NCI-H1105 treated with DMSO at 0.1 percent for 48 hours (cell line): ENCODE measurements around the gene NUDCD3.
"Not testable (repeated sequence)": the region's sequence is repeated elsewhere in the genome, so short reads cannot be mapped to it uniquely, and the experiment has no call there.

Source experiments
- DNase-seq: peaks from one replicate; lab custom pipeline; 2025; lab: John Stamatoyannopoulos, UW

Gene NUDCD3

DNA sequence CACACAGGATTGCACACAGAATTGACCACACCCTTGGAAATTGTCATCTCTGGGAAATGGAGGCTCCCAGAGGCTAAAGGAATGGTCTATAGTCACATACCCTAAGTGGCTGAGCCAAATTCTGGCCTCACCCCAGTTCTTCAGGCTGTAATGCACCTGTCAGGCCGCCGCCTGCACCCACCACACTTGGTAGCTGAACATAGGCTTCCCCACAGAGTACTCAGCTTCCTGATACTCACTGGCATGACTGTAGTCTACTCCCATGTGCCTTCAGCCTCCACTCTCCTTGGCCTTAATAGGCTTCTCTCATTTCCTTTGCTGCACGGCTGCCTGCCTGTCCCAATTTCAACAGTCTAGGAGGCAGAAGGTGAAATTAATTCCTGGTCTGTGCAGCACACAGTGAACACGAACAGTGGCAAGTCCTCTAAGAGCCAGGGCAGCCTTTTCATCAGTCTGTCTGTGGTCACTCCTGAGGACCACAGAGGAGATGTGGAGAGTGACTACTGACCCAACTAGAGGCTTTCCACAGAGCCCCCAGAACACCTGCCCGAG is 42.5 kb downstream of the NUDCD3 start:
- DNase-seq: no peak

DNA sequence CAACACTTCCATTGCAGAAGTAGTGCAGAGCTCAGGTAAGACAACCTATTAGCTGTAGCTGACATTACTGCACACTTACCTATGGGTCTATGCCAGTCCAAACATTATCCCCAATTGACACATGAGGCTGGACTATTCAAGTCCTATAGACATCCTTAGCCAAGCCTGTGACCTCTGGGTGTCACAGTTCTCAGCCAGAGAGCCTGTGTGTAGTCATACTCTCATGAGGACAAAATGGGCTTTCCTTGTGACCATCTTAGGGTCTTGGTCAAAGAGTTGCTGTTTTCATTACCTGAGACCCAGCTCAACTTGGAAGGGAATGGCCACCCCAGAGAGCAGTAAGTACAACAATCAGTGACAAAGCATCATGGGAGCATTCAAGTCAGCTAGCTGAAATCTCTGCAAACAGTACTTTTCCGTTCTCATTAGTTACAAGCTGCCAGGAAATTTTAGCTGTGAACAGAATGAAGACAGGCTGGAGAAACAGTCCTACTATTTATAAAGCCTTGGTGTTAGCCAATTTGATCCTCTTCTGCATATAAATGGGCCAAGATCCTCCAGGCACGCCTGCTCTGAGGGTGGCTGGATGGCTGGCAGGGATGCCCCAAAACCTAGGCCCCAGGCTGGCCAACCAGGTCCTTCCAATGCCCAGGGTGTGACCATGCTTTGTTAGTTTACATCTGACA is 44.3 kb downstream of the NUDCD3 start:
- no peak for DNase-seq

DNA sequence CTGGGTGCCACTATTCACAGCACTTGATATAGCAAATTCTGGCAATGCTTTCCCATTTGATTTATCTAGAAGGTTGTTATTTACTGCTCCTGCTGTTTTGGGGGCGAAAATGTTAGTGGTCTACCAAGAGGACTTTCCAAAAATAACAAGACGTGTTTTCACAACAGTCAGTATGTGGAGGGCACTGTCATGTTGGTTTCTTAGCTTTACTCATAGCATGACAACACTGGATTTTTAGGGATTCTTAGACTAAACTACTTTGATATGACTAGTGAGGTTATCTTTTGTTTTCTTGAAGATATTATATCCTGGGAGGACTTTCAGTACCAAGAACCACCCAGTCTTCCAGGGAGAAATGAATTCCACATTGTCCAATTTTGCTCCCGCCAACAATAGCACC is 49.4 kb downstream of the NUDCD3 start:
- DNase-seq: no peak

DNA sequence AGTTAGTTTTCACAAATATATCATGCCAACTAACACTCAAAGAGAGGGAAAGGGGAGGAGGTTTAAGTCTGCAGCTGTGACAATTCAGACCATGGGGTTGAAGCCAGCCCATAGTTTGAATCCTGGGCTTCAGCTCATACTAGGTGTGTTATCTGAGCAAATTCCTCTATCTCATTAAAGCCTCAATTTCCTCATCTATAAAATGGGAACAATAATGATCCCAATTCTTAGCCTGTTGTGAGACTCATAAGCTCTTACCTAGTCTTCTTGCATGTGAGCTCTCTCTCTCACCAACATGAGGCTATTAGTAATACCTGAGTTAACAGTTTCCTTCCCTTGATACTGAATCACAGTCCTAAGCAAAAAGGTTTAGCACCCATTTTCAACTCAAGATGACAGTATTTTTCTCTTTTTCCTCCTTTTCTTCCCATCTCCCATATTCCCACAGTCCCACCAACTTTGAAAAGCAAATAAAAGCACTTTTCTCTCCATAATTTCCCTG is 49.8 kb downstream of the NUDCD3 start:
- DNase-seq: no peak

DNA sequence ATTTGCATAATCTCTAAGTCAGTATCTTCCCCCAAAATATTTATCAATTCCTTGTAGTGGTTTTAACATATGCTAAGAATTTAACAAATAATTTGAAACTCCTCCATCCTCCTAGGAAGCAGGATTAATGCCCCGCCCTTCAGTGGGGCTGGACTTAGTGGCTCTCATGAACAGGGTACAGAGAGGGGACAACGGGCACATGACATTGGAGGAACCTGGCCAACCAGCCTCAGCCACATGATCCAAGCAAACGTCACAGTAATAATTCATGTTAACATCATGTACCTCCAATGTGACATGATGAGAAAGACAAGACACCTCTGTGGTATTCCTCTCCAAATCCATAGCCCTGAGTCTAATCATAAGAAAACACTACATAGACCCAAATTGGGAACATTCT is 50.5 kb downstream of the NUDCD3 start:
- no peak for DNase-seq

DNA sequence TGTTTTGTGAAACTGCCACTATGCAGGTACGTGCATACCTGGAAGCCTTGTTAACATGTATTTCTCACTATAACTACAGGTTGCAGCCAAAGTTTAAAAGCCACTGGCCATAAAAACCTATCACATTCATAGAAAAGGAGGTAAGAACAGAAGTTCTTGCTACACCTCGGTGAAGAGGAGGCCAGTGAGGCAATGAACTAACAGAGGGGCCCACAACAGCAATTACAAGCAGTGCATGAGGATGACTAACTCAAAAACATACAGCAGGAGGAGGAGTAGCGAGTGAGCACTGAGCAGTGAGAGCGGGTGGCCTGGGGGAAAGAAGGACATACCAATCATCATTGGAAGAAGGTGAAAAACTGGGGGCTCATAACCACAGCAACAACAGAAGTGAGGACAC is 51.6 kb downstream of the NUDCD3 start:
- DNase-seq: no peak

DNA sequence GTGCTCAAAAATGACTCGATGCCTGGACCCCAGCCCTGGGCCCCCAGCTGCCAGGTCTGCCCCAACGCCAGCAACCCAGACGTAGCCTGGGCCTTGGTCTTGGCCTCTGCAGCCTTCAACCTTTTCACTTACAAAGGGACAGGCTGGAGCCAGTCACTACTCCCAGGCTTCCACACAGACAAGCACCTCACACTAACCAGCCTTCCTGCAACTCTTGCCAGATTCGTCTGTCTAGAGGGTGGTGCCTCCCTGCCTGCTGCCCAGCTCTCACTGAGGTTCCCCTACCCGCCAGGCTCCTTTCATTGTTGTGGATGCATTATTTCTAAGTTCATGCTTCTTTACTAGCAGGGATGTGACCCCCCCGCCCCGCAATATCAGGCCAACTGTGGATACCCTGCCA is 56.3 kb downstream of the NUDCD3 start:
- no peak for DNase-seq

DNA sequence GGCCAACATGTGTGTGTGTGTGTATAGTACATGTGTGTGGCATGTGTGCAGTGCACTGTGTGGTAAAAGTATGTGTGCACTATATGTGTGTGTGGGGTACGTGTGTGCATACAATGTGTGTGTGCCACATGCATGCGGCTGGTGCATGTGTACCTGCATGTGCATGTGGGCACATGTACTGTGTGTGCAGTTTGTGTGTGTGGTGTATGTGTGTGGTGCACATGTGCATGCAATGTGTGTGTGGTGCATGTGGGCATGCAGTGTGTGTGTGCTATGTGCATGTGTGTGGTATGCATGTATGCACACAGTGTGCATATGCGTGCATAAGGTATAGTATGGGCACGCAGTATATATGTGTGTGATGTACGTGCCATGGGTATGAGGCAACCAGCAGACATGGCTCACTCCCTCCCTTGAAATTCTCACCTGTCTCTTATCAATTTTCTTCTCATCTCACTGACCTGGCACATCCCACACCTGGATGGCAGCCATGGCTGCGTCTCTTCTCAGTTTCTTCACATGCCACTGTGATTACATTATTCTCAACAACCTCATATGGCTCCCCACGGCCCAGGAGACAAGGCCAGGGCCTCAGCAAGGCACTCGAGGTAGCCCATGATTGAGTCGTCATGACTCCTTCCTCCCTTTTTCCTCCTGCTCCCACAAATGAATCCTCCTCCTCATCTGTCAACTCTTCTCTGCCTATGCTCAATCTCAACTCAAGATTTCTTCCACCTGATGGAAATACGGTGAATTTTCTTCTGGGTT is 57.0 kb downstream of the NUDCD3 start:
- DNase-seq: no peak

DNA sequence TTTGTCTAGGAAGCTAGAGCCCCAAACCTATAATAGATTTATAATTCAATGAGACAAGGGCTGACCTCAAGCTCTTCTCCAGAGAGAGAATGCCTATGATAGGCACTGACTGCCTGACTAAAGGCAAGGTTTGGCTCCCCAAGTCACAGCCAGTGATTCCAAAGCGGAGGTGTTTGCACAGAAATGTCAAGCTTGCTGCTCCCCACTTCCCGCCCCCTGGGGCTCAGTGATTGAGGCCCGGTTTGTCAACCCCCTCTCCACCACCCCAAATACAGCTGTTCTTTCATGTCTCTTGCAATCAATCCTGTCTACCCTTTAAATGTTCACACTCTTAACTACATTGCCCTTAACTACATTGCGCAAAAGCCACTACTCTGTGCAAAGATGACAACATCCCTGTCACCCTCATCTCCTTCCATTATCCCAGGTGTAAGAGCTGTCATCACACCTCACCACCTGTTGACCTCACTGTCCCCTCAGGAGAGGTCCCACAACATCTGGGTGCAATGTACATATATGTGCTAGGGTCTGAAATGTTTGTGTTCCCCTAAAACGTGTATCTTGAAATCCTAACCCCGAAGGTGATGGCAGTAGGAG is 58.0 kb downstream of the NUDCD3 start:
- DNase-seq: no peak

DNA sequence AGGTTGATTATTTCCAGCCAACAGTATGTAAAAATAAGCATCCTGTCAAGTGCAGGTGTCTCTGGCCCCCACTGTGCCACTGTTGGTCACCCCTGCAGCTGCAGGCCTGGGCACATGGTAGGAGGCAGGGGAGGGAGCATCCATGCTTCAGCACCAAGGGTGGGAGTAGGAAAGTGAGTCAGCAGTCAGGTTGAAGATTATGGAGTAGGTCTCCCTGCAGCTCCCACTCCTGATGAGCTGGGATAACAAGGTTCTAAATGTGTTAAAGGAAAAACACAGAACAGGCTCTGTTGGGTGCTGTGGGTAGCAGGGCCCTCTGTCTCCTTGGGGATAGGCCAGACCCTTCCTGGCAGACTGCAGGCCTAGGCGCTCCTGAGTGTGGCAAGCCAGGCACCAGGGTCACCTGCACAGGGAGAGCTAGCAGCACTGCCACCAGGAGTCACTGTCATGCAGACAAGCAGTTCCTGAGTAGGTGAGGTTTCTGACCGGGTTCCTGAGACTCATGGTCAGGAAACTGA is 59.3 kb downstream of the NUDCD3 start:
- no peak for DNase-seq

DNA sequence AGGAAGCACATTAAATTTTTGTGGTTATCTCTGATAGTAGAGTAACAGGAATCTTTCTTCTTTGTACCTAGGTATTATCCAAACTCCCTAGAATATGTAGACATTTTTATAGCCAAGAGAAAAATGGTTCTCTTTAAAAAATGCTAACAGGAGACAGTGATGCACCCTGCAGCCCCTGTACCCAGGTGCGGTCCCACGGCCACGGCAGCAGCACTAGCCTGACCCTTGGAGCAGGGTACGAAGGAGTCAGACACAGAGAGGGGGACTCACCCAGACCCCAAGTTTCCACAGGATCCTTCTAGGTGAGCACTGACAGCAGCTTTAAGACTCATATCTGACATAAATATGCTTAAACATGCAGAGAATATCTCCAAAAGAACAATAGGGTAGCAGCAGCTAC is 60.4 kb downstream of the NUDCD3 start:
- DNase-seq: no peak

DNA sequence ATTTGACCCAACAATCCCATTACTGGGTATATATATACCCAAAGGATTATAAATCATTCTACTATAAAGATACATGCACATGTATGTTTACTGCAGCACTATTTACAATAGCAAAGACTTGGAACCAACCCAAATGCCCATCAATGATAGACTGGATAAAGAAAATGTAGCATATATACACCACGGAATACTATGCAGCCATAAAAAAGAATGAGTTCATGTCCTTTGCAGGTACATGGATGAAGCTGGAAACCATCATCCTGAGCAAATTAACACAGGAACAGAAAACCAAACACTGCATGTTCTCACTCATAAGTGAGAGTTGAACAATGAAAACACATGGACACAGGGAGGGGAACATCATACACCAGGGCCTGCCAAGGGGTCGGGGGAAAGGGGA is 65.7 kb downstream of the NUDCD3 start:
- not testable (repeated sequence) for DNase-seq

DNA sequence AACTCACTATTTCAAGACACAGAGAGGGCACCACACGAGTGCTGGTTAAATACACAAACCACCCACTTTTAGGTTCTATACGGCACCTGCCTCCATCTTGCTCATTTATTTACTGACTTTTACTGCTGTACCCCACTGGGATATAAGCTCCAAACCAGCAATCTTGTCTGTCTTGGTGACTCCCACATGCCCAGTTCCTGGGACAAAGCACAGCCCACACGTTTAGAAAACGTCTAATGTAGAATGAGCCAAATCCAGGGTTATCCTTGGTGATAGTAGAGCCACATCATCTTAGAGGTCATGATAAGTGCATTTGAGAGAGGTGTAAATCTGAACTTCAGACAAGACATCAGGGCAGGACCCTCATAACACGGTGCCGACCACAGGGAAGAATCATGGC is 73.5 kb downstream of the NUDCD3 start:
- DNase-seq: no peak

DNA sequence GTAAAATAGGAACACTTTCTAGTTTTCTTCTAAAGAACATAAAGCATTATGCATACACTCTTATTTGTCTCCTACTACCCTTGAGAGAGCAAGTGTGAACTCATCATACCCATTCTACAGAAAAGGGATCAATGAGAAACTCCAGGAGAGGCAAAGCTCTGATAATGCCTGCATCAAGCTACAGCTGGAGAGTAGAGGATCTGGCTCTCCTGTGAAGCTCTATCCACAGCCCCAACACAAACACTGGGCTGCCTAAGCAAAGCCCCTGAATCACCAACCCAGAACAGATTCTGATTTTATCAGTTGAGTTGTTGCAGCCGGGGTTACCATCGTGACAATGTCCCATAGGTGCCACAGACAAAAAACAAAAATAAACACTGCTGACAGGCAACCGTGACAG is 74.9 kb downstream of the NUDCD3 start:
- no peak for DNase-seq

DNA sequence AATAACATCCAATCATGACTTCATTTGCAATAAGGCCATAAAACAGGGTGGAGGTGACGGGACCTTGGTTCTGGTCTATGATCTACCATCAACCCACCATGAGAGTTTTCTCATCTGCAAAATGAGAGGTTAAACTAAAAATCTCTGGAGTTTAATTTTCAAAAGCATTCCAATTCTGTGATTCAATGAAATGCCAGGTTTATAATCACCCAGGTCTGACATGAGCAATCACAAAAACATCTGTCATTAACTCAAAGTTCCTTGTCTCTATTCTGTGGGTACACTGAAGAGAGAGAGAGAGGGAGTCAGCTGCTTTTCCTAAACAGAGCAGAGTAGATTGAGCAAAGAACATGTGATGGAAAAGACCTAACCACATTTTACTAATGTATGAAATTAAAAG is 75.4 kb downstream of the NUDCD3 start:
- no peak for DNase-seq

DNA sequence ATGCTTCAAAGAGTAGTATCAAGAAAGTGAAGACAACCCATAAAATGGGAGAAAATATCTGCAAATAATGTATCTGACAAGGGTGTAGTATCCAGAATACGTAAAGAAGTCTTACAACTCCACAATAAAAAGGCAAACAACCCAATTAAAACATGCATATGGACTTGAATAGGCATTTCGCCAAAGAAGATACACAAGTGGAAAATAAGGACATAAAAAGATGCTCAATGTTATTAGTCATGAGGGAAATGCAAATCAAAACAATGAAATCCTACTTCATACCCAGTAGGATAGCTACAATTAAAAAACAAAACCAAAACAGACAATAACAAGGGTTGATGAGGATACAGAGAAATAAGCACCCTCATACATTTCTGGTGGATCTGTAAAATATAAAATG is 79.2 kb downstream of the NUDCD3 start:
- no peak for DNase-seq

DNA sequence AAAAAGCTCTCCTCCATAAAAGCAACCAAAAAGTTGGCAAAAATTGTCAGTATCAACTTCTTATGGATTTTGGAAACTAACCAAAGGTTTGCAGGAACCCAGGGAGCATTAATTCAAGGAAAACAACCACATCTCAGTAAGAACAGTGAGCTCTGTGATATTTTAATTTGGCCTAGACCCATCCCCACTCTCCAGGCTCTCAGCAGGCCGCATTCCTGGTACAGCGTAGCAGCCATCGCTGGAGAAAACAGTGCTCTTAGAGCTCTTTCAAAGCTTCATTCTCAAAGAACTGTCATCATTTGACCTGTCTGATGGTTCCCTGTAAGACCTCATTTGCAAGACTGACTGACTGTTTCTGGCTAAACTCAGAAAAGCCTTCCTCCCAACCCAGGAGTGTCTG is 81.9 kb downstream of the NUDCD3 start:
- no peak for DNase-seq

DNA sequence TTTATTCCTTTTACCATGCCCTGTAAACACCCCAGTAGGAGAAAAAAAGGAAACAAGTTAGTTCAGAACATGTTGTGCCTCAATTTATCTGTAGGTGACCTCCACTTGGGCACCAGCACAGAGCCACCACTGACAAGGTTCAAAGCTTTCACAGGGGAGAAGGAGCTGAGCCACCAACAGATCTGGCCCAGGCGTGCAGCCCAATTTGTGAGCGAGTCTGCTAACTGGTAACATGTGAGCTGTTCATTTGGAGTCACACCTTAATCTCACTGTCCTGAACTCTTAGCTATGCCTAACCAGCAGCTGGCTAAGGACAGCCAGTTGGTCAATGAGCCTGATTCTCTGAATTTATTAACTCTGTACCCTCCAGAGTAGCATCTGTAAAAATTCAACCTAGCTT is 86.7 kb downstream of the NUDCD3 start:
- no peak for DNase-seq

DNA sequence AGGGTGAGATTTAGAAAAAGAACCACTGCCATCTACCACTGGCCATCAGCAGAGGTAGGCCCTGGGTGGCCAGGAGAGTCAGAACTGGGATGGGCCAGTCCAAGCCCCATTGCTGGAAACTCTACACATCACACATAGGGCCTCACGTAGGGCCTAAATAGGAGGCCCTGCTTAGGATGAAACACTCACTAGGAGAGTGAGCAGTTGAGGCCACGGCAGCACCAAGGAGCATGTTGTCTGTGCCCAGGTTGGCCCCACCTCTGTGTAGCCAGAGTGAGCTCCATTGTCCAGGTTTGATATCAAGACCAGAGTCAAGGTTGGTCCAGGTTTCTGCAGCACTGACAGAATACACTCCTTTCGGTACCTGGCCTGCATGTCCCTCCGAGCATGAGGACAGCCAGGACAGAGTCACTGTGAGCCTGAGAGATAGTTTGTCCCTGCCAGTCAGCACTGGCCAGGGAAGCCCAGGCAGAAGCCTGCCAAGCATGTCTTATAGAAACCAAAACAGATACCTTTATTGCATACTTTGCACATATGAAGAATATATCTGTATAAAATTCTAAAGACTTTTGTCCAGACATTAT is 87.2 kb downstream of the NUDCD3 start:
- DNase-seq: no peak

DNA sequence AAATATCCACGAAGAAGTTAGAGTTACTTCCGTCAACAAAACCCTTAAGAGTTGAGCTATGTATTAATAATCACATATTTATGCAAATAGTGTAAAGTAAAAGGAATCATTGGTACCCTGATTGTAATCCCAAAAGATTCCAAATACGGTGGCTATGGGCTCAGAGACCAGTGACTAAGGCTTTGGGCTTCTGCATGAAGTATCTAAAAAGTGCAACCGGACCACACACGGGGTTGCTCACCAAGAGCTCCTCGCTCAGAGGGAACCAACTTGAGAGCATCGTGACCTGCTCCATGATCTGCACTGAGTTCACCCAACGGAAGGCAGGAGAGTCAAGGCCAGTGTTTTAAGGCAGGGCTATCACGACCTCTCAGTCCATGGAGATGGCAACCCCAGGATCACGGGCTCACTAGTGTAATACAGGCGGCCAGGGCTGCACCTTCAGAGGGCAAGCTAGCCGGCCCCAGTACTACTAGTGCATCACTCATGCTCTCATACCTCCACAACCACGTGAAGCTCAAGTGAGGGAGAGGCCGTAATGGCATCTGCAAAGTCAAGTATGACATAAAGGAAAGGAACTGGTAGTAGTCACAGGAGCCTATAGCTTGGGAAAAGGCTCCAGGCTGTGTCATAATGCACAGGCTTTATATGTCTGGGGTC is 87.9 kb downstream of the NUDCD3 start:
- no peak for DNase-seq

DNA sequence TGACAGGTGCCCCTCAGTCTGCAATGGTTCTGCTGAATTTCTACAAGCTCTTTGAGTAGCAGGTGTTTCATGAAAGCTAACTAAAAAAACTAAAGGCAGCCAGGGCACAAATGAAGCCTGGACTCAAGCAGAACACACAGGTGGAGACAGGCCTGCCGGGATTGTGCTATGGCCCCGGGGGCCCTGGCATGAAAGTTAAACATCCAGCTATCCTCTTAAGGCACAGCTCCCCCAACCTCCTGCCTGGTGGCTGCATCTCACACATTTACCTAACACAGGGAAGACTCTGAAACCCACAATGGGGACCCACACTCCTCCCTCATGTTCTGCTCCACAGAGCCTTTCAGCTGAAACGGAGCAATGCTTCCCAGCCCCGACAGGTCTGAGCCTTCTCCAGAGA is 88.8 kb downstream of the NUDCD3 start:
- no peak for DNase-seq

DNA sequence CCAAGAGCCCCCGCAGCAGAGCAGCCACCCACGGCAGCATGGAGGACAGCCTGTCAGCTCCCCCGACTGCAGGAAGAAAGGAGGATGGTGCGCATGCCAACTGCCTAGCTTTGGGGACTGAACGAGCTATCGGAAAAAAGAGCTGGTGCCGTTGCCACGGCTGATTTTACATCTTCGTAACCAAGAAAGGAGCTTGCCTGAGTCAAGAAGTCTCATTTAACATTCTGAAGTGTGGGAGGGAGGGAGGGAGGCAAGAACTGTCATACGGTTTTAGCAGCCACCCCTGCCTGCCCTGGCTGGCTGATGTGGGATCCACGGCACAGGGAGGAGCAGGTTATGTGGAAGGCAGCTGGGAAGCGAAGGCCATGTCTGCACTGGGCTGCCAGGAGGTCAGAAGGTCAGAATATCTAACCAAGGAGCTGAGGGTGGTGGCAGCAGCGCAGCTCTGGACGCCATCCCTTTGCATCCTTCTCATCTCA is 90.4 kb downstream of the NUDCD3 start:
- DNase-seq: no peak
